Measurements from ENCODE around the gene KIF9.
"Not testable (repeated sequence)": the region's sequence is repeated elsewhere in the genome, so short reads cannot be mapped to it uniquely, and the experiment has no call there.

Gene KIF9

GRCh38 chr3:47282424-47283192 is at the start of gene KIF9, which contains the start of gene KLHL18:
Gene KIF9, minus strand, starts transcription at chr3:47282799. Its CDS starts 5,425 bp downstream, at chr3:47277374.
Gene KLHL18, plus strand, starts transcription at chr3:47282944. Its CDS starts 22 bp downstream, at chr3:47282966.
- DNase-seq, result no peak

- DNase-seq, result no peak
Observed at GRCh38 chr3:47324278-47324865, 41.8 kb upstream of the KIF9 start.

GRCh38 chr3:47323431-47324277 is 41.1 kb upstream of the KIF9 start:
- no peak for DNase-seq

- no peak for DNase-seq
Observed at GRCh38 chr3:47319956-47320355, 37.4 kb upstream of the KIF9 start.

- DNase-seq, result no peak
Observed at GRCh38 chr3:47318916-47319315, 36.3 kb upstream of the KIF9 start.

- DNase-seq, result not testable (repeated sequence)
Observed at GRCh38 chr3:47316151-47316550, 33.6 kb upstream of the KIF9 start.

- no peak for DNase-seq
Observed at GRCh38 chr3:47315069-47315647, 32.6 kb upstream of the KIF9 start.

- DNase-seq, result no peak
Observed at GRCh38 chr3:47314056-47314764, 31.6 kb upstream of the KIF9 start.

GRCh38 chr3:47313341-47314055 is 30.9 kb upstream of the KIF9 start:
- no peak for DNase-seq

- no peak for DNase-seq
Observed at GRCh38 chr3:47310391-47310790, 27.8 kb upstream of the KIF9 start.

- not testable (repeated sequence) for DNase-seq
Observed at GRCh38 chr3:47309231-47309630, 26.6 kb upstream of the KIF9 start.

- DNase-seq, result no peak
Observed at GRCh38 chr3:47306022-47306421, 23.4 kb upstream of the KIF9 start.

GRCh38 chr3:47301456-47301855 is 18.9 kb upstream of the KIF9 start:
- no peak for DNase-seq

- no peak for DNase-seq
Observed at GRCh38 chr3:47299381-47300318, 17.1 kb upstream of the KIF9 start.

- no peak for DNase-seq
Observed at GRCh38 chr3:47298439-47298838, 15.8 kb upstream of the KIF9 start.

GRCh38 chr3:47296562-47297302 is 14.1 kb upstream of the KIF9 start:
- DNase-seq, result no peak

- no peak for DNase-seq
Observed at GRCh38 chr3:47295976-47296375, 13.4 kb upstream of the KIF9 start.

GRCh38 chr3:47295322-47295721 is 12.7 kb upstream of the KIF9 start:
- DNase-seq, result no peak

GRCh38 chr3:47294392-47294791 is 11.8 kb upstream of the KIF9 start:
- no peak for DNase-seq

- DNase-seq, result no peak
Observed at GRCh38 chr3:47293822-47294221, 11.2 kb upstream of the KIF9 start.
